Loucy (cell line): ENCODE results near the gene IL1RAPL2.

Experiments
- EZH2phosphoT487 ChIP-seq: fragments of 200-600 bp; IDR thresholded peaks from 2 replicates; pipeline ENCODE4 v1.6.1; 2018; ENCODE audit warnings: antibody characterized with exemption, mild to moderate bottlenecking, moderate library complexity, borderline replicate concordance
- TF ChIP-seq, protein P1 (sequence below): fragments of 200-600 bp; sonication (generic); conservative IDR thresholded peaks from 2 replicates; pipeline ENCODE4 v1.5.1; 2014; ENCODE audit warnings: mild to moderate bottlenecking, antibody characterized with exemption, low read length

DNA sequence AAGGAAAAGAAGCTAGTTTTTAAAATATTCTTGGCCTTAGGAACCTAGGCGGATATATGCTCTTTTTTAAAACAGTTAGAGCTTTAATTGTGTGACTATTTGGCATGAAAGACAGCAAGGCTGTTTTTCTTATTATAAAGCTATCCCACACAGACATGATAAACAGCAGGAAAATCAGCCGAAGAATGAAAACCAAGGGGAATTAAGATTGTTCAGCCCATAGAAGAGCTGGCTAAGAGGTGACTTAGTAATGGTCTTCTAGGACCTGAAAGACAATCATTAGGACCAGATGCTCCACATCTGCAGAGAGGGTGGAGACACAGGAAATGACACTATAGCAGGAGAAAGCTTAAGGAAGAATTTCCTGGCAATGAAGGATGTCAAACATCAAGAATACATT, 1085.0 kb downstream of the IL1RAPL2 start:
- TF ChIP-seq, protein P1, sequence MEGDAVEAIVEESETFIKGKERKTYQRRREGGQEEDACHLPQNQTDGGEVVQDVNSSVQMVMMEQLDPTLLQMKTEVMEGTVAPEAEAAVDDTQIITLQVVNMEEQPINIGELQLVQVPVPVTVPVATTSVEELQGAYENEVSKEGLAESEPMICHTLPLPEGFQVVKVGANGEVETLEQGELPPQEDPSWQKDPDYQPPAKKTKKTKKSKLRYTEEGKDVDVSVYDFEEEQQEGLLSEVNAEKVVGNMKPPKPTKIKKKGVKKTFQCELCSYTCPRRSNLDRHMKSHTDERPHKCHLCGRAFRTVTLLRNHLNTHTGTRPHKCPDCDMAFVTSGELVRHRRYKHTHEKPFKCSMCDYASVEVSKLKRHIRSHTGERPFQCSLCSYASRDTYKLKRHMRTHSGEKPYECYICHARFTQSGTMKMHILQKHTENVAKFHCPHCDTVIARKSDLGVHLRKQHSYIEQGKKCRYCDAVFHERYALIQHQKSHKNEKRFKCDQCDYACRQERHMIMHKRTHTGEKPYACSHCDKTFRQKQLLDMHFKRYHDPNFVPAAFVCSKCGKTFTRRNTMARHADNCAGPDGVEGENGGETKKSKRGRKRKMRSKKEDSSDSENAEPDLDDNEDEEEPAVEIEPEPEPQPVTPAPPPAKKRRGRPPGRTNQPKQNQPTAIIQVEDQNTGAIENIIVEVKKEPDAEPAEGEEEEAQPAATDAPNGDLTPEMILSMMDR = no peak
- TF ChIP-seq EZH2phosphoT487 = no peak
